HG02970 (cell line): ENCODE data around the gene CARM1.

Experiments used
- ATAC-seq: cut with Tn5 transposase; IDR thresholded peaks from one replicate; pipeline ENCODE4 v1.9.1; 2021; ENCODE audit warnings: mild to moderate bottlenecking, moderate library complexity, moderate number of reproducible peaks; ENCODE audit not compliant: unreplicated experiment, low FRiP score

Gene CARM1

DNA sequence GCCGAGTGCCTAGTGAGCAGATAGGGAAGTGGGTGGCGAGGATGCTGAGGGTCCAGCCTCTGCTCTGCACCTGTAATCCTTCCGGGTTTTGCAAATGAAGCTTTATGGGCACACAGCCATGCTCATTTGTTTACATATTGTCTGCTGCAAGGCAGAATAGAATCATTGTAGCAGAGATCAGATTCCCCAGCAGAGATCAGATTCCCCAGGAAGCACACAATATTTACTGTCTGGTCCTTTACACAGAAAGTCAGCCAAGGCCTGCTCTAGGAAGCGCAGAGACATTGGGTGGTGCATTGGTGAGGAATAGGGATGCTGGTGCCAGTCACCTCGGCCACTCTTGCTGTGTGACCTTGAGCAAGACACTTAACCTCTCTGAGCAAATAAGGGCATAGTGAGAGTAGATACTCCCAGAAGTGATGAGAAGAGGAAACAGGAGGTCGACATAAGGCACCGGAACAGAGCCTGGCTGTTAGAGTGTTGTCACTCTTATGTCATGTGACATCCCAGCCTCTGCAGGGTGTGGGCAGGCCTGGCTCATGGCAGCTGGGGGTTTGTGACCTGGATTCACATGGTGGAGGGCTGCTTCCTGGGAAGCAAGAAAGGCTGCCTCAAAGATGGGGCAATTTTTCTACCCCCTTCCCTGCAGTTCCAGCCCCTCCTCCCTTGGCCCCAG lies 25.6 kb downstream of the CARM1 start:
- no peak for ATAC-seq

DNA sequence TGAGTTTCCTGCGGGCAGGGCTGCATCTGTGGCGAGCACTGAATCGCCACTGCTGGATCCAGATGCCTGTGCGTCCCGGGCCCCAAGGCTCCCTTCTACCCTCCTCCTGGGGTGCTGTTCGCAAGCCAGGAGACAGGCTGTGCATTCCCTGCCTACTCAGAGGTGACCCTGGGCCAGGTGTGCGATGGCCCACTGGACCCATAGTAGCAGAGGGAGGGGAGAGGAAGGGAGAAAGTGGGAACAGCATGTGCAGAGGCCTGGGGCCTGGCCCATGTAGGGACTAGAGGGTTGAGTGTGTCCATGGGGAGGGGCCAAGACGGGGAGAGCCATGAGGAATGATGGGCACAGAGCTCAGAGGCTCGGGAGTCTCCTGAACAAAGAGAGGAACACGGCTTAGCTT lies 27.3 kb downstream of the CARM1 start:
- ATAC-seq = no peak

DNA sequence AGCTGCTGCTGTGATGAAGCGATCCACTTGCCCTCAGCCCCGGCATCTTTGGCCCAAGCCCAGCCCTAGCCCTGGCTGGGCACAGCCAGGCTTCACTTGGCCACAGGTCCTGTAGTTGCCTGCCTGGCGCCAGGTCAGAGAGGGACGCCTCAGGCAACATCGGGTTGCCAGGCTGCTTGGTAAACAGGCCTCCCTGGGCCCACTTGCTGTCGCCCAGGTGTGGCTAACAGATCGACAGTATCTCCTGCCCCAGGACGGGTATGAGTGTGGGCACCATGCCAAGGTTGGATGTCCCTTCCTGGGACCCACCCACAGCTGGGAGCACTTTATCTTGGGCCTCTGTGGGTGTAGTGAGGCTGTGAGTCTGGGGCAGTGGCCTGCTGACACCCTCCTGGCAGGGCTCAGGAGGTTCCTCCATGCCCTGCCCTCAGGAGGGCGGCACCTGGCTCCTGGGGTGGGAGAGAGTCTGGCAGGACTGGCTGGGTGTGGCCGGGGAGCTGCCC lies 27.8 kb downstream of the CARM1 start:
- ATAC-seq = no peak

DNA sequence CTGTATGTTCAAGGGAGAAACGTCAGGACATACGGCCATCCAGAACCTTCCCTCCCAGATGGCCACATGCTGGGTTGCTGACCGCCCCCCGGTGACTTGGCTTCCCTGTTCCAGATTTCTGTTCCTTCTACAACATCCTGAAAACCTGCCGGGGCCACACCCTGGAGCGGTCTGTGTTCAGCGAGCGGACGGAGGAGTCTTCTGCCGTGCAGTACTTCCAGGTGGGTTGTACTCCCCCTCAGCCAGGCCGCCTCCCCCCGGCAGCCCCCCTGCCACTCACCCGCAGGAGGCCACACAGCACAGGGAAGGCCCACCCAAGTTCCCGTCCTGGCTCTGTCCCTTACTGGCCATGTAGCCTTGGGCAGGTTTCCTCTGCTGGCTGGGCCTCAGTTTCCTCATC lies 36.6 kb downstream of the CARM1 start:
- no peak for ATAC-seq

DNA sequence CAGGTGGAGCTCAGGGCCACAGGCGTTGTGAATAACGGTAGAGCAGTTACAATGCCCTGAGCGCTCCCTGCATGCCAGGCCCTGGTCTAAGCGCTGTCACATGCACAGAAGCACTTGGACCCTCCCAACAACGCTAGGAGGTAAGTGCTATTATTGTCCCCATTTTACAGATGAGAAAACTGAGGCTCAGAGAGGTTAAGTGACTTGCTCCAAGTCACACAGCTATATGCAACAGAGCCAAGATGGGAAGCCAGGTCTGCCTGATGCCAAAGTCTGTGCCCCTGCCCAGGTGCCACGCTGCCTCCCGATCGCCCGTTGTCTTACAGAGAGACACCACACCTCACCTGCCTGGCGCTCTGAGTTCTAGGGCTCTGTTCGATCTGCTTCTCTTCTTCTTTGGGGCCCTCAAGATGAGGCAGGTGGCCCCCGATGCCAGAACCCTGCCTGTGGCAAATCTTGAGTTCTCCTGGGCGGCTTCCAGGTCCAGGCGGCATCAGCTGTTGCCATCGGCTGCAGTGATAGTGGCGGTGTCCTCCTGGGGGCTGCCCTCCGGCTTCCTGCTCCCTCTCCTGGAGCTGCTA lies 37.1 kb downstream of the CARM1 start:
- no peak for ATAC-seq

DNA sequence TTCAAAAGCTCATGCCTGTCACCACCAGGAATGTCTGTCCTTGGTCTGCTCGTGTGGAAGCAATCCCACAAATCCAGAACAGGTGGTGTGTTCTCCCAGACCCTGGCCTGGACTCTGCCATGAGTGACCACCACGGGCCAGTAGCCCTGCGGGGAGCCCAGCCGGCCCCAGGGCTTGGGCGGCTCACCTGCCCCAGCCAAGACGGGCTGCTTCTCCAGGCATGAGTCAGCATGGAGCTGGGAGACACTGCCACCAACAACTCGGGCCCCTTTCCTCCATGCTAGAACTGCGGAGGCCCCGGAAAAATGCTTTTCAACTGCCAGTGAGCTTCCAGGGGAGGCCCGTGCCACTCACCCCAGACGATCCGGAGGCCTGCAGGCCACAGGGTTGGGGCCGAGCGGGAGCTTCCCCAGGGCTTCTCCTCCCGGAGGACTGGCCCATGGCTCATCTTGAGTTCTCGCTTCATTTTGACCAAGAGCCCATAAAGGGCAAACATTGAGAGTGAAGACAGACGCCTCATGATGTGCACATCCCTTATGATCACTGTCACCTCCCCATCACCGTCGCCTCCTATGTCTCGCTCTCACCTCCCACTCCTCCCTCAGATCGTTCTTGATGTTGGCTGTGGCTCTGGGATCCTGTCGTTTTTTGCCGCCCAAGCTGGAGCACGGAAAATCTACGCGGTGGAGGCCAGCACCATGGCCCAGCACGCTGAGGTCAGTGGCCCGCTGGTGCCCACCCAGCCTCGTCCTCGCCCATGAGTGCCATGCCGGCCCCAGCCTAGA lies 40.4 kb downstream of the CARM1 start:
- no peak for ATAC-seq

DNA sequence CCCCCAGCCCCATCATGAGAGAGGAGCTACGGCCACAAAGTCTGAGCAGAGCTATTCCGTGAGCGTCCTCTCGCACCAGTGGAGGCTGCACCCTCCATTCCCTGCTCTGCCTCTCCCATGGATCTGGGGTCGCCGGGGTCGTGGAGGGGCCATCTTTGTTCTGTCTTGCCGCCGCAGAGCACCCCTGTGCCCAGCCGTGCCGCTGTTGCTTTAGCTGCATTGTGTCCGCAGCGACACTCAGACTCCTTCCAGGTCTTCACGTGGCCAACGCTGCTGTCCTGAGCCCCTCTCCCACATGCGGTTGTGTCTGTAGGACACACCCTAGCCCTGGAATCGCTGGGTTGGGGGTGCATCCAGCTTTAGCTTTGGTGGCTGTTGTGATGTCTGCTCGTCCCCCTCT lies 41.3 kb downstream of the CARM1 start:
- ATAC-seq = no peak

DNA sequence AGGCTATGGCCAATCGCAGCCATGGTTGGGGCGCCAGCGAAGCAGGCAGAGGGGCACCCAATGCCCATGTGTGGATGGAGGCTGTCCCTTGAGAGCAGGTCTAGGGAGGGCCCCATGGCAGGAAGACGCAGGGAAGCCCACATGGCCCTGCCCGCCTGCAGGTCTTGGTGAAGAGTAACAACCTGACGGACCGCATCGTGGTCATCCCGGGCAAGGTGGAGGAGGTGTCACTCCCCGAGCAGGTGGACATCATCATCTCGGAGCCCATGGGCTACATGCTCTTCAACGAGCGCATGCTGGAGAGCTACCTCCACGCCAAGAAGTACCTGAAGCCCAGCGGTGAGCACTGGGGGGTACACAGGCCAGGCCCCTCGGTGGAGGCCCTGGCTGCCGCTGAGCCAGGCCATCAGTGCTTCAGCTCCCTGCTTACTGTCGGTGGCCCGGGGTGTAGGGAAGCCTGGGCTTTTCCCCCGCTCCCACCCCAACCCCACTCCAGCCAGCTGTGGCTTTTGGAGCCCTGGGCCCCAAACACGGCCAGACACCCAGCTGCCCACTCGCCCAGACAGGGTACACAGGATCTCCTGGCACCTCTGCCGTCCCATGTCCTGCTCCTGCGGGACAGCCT lies 42.5 kb downstream of the CARM1 start:
- ATAC-seq = no peak

DNA sequence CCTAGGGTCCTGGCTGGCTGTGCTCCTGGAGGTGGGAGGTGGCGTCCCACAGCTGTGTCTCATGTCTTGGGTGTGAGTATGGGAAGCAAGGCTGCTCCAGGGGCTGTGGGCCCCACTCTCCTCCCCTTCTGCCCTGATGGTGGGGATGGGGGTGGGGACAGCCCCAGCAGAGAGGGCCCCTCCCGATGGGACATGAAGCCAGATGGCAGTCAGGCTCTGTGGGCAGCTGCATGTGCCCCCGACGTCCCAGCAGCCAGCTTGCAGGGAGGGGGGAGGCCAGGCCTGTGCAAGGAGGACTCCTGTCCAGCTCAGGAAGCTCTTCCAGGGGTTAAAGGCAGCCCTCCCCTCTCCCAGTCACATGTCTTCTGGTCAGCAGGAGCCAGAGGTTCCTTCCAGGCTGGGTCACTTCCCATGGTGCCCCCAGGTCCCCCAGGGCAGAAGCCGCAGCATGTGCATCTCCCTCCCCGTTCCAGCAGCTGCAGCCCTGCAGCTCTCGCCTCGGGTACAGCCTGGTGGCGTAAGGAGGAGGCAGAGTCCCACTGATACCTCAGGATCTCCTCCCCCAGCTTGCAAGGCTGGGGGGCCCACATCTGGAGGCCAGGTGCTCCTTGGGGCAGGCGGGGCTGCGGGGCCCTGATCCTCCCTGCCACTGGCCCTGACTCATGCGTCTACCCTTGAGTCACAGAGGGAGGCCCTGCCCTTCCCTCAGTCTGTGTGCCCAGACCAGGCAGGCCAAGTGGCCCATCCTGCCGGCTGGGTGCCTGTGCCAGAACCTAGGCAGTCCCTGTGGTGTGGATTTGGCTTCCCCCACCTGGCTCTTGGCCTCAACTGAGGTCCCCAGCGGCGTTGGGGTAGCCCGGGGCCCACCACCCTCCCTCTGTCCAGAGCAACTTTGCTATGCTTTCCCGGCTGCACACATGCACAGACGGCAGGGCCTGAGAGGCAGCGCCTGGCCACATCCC lies 44.1 kb downstream of the CARM1 start:
- no peak for ATAC-seq

DNA sequence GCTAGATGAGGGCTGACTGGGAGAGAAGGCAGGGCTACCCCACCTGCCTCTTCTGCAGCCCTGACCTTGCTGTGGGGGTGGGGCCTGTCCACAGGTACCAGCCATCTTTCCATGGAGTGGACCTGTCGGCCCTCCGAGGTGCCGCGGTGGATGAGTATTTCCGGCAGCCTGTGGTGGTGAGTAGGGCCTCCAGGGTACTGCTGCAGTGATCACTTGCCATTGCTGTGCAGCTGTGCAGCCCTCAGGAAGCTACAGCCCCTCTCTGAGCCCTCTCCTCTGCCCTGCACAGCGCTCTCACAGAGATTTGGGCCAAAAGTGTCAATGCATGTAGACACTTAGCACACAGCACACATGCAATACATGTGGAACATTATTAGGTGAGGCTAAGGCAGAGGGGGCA lies 45.2 kb downstream of the CARM1 start:
- ATAC-seq = no peak

DNA sequence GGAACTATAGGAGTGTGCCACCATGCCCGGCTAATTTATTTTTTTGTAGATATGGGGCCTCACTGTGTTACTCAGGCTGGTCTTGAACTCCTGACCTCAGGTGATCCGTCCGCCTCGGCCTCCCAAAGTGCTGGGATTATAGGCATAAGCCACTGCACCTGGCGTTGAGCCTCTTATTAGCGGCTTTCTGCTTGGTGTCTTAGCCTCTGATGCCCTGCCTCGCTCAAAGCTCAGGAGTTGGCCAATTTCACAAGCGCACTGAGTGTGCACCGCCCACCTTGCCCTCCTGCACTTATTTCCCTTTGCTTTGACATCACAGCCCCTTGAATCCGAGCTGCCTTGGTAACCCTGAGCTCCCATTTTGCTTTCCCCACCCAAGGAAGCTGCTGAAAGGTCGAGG lies 47.0 kb downstream of the CARM1 start:
- no peak for ATAC-seq

DNA sequence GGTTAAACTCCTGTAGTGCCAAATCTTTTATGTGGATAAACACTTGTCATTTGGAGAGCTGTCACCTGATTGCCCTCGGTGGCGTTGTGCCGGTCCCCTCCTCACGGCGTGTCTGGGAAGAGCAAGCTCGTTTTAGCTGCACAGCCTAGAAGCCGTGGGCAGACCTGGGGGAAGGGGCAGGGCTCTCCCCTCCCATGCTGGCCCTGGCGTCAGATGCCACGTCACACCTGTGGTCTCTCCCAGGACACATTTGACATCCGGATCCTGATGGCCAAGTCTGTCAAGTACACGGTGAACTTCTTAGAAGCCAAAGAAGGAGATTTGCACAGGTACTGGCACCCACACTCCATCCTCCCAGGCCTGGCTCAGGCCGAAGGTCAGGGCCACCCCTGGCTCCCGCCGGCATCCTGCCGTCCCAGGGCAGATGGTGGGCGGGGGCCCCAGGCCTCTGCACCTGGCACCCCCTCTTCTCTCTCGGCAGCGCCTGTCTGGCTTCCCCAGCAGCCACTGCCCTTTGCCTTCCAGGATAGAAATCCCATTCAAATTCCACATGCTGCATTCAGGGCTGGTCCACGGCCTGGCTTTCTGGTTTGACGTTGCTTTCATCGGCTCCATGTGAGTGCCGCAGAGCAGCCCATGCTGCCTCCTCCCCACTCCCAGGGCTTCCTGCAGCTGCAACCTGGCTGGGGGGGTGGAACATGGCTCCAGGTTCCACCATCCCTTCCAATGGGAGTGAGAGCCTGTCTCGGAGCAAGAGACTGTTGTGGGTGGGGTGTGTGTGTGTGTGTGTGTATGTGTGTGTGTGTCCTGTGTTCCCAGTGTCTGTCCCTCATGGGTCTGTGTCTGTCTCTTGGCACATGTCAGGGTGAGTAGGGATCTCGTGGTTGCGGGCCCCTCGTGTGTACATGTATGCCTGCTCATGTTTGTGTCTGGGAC lies 48.3 kb downstream of the CARM1 start:
- no peak for ATAC-seq

DNA sequence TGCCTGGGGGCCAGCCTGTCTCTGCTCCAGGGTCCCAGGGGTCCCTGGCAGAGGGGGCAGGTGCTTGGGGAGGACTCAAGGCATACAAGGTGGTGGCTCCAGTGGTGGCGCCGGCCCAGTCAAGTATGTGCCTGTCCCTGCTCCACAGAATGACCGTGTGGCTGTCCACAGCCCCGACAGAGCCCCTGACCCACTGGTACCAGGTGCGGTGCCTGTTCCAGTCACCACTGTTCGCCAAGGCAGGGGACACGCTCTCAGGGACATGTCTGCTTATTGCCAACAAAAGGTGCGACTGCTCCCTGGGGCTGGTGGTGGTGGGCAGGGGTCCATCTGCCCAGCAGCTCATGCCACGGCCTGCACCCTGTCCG lies 48.9 kb downstream of the CARM1 start:
- ATAC-seq = no peak

DNA sequence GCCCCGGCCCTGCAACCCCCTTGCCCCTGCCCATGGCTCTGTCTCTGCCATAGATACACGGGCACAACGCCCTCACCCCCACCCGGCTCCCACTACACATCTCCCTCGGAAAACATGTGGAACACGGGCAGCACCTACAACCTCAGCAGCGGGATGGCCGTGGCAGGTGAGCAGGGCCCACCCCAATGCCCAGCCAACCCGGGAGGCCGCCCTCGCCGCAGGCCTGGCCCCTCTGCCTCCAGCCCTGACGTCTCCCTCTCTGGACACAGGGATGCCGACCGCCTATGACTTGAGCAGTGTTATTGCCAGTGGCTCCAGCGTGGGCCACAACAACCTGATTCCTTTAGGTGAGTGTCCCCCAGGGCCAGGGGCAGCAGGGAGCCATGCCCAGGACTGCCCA lies 49.4 kb downstream of the CARM1 start:
- no peak for ATAC-seq

DNA sequence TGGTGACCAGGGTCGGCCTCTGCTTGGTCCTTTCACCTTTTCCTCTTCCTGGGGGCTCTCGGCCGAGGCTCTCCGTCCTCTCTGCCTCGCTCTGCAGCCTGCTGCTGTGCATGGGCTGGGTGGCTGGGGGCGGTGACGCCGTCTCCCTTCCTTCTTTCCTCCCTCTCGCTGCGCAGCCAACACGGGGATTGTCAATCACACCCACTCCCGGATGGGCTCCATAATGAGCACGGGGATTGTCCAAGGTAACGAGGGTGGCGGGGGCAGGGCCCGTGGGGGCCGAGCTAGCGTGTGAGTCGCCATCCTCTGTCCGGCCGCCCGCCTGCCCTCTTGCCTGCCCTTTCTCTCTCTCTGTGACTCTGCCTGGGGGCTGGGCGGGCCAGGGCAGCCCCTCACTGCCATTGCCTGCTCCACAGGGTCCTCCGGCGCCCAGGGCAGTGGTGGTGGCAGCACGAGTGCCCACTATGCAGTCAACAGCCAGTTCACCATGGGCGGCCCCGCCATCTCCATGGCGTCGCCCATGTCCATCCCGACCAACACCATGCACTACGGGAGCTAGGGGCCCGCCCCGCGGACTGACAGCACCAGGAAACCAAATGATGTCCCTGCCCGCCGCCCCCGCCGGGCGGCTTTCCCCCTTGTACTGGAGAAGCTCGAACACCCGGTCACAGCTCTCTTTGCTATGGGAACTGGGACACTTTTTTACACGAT lies 50.0 kb downstream of the CARM1 start:
- ATAC-seq = no peak

DNA sequence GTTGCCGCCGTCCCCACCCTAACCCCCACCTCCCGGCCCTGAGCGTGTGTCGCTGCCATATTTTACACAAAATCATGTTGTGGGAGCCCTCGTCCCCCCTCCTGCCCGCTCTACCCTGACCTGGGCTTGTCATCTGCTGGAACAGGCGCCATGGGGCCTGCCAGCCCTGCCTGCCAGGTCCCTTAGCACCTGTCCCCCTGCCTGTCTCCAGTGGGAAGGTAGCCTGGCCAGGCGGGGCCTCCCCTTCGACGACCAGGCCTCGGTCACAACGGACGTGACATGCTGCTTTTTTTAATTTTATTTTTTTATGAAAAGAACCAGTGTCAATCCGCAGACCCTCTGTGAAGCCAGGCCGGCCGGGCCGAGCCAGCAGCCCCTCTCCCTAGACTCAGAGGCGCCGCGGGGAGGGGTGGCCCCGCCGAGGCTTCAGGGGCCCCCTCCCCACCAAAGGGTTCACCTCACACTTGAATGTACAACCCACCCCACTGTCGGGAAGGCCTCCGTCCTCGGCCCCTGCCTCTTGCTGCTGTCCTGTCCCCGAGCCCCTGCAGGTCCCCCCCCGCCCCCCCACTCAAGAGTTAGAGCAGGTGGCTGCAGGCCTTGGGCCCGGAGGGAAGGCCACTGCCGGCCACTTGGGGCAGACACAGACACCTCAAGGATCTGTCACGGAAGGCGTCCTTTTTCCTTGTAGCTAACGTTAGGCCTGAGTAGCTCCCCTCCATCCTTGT lies 50.7 kb downstream of the CARM1 start:
- ATAC-seq = no peak

DNA sequence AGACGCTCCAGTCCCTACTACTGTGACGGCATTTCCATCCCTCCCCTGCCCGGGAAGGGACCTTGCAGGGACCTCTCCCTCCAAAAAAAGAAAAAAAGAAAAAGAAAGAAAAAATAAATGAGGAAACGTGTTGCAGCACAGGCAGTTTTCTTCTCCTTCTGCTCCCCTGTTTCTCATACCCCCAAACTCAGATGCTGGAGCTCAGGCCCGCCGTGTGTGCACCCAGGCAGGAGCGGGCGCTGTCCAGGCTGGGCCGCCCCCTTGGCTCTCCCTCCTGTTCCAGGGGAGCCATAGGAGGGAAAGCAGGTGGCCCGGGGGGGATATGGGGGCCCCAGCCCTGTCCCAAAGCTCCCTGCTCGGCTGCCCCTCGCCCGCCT lies 51.3 kb downstream of the CARM1 start:
- no peak for ATAC-seq
